CD4-positive, alpha-beta T cell treated with Interleukin-17A for 1 hour (primary cell): Measurements from ENCODE around the gene ARF6.
A peak's percentile ranks its signal among the peaks of the same experiment; 100 is the strongest.

Source experiments
- DNase-seq: peaks from one replicate; pipeline ENCODE4 v3.0.0-alpha.2; 2020

Gene ARF6

GRCh38 chr14:49945448-49946319 is 52.8 kb downstream of the ARF6 start:
- DNase-seq: peak; percentile 45
